Thyroid gland (tissue), 4 donors: ENCODE measurements around the gene CRYBG3.

ENCODE experiments used
- CTCF ChIP-seq, 6 experiments: fragments of 200-600 bp in 3 of 6; fragments of 450-650 bp in 3 of 6; sonication (generic) in 3 of 6; IDR thresholded peaks; one replicate each; pipeline ENCODE4 v1.5.1; 2016 to 2019; ENCODE audit warnings: antibody characterized with exemption in 6 of 6, mild to moderate bottlenecking in 2 of 6, inconsistent platforms in 1 of 6, moderate library complexity in 1 of 6
- POLR2A ChIP-seq, 2 donors: fragments of 450-650 bp; IDR thresholded peaks; one replicate each; pipeline ENCODE4 v1.6.1; 2017; ENCODE audit warnings: antibody characterized with exemption in 2 of 2, mild to moderate bottlenecking in 2 of 2, moderate library complexity in 1 of 2

GRCh38 chr3:97892852-97893251, 71.0 kb downstream of the CRYBG3 start:
- TF ChIP-seq CTCF (IDR thresholded peaks at IDR 0.05) (no peak), POLR2A (IDR thresholded peaks at IDR 0.05) (no peak)
